Measurements from ENCODE around the gene UBE2G2.

UBE2G2 gene

DNA sequence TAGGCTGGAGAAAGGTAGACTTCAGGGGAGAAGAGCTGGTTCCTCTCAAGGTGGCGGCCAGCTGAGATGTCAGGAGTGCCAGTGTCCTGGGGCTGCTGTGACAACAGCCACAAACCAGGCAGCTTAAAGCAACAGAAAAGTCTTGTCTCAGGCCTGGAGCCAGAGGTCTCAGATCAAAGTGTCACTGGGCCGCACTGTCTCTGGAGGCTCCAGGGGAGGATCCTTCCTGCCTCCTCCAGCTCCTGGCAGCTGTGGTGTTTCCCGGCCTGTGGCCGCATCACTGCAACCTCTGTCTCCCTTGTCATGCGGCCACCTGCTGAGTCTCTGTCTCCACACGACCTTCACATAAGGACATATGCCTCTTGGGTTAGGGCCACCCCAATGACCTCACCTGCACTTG, 65.8 kb downstream of the UBE2G2 start:
- FAIRE-seq (no peak), DNase-seq (ENCODE audit: insufficient read length) (no peak)
- TF ChIP-seq POLR2AphosphoS5 (IDR thresholded peaks at IDR 0.05; ENCODE audit: low read depth, low read length) (no peak), POLR2A (IDR thresholded peaks at IDR 0.05; ENCODE audit: low read depth, low read length) (no peak), TAF1 (IDR thresholded peaks at IDR 0.05; ENCODE audit: borderline replicate concordance, low read depth, low read length) (no peak)

DNA sequence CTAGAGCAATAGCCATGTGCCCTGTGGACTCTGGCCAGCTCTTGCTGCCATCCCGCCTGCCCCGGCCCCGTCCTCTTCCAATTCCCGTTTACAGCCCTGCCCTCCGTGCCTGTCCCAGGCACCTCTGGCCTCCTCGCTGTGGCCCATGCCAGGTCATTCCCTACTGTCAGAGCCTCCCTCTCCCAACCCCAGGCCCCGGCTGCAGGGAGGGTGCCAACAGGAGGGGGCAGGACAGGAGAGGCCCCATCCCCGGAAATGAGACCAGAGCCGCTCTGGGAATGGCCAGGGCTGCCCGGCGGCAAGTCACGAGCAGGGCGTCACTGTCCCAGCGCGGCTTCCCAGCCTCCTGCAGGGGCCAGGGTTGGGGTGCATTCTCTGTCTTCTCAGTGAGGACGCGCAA, 66.8 kb downstream of the UBE2G2 start:
- TF ChIP-seq POLR2AphosphoS5 (IDR thresholded peaks at IDR 0.05; ENCODE audit: low read depth, low read length) = no peak
- TF ChIP-seq POLR2A (IDR thresholded peaks at IDR 0.05; ENCODE audit: low read depth, low read length) = no peak
- TF ChIP-seq TAF1 (IDR thresholded peaks at IDR 0.05; ENCODE audit: borderline replicate concordance, low read depth, low read length) = no peak
- no peak for FAIRE-seq

DNA sequence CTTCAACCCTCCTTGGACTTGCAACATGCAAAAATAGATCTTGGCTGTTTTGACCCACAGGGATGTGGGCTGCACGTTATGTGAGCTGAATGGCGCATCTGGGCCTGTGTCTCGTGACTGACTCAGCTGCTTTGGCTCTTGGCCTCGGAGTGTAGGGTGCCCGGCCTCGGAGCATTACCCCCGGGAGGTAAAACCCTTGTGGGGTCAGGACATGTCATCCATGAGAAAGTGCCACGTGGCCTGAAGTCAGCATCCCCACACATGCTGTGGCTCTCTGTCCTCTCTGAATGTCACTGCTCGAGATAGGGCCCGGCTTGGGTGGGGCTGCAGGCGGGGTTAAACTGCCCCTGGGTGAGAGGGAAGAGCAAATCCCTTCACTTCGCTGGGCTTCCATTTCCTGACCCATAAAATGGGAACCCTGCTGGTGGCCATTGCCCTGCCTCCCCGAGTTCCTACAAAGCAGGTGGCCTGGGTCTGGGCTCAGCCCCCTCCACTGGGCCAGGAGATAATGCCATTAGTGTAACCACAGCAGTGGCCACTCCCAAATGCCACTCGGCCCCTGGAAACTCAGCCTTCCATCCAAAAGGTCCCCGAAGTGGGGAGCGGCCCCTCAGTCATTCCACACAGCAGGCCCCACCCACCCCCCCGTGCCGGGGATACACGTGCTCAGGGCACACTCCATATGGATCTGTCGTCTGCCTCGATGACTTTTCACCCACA, 67.4 kb downstream of the UBE2G2 start:
- FAIRE-seq (no peak), DNase-seq (ENCODE audit: insufficient read length) (no peak)
- no peak for TF ChIP-seq TAF1 (IDR thresholded peaks at IDR 0.05; ENCODE audit: borderline replicate concordance, low read depth, low read length)
- no peak for TF ChIP-seq POLR2AphosphoS5 (IDR thresholded peaks at IDR 0.05; ENCODE audit: low read depth, low read length)
- TF ChIP-seq POLR2A (IDR thresholded peaks at IDR 0.05; ENCODE audit: low read depth, low read length) = no peak

More for the DNA sequence above, 66.8 kb downstream of the UBE2G2 start:
- no peak for DNase-seq (ENCODE audit: insufficient read length)

DNA sequence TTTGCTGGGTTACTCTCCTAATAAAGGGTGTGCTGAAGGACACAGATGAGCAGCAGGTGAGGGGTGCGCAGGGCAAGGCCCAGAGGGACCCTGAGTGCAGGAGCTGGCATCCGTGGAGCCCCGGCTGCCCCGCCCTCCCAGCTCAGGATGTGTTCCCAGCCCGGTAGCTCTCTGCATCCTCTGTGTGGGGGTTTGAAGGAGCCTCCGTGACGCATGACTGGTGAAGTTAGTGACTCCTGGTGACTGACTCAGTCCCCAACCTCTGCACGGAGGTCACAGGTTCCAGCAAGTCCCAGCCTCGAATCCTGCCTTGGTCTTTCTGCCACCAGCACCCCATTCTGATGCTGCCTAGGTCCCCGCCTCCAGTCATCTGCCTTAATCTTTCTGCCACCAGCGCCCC, 68.7 kb downstream of the UBE2G2 start:
- FAIRE-seq (no peak), DNase-seq (ENCODE audit: insufficient read length) (no peak)
- TF ChIP-seq POLR2AphosphoS5 (IDR thresholded peaks at IDR 0.05; ENCODE audit: low read depth, low read length) (no peak), POLR2A (IDR thresholded peaks at IDR 0.05; ENCODE audit: low read depth, low read length) (no peak), TAF1 (IDR thresholded peaks at IDR 0.05; ENCODE audit: borderline replicate concordance, low read depth, low read length) (no peak)

DNA sequence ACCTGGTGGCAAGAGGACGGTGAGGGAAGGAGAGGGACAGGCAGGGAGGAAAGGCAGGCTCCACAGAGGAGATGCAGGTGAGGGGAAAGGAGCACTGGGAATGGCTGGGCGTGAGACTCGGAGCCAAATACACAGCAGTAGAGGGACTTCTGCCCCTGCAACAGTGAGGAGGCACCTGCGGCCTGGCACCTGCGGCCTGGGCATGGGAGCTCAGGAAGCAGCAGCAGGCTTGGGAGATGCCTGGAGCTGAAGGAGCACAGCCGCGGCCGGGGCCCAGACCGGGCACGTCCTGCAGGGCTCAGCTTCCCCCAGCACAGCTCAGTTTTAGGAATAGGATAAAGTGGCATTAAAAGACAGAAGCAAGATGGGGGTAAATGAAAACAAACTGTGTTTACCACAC, 69.4 kb downstream of the UBE2G2 start:
- TF ChIP-seq POLR2A (IDR thresholded peaks at IDR 0.05; ENCODE audit: low read depth, low read length) (no peak), TAF1 (IDR thresholded peaks at IDR 0.05; ENCODE audit: borderline replicate concordance, low read depth, low read length) (no peak), POLR2AphosphoS5 (IDR thresholded peaks at IDR 0.05; ENCODE audit: low read depth, low read length) (no peak)
- no peak for FAIRE-seq
- no peak for DNase-seq (ENCODE audit: insufficient read length)

DNA sequence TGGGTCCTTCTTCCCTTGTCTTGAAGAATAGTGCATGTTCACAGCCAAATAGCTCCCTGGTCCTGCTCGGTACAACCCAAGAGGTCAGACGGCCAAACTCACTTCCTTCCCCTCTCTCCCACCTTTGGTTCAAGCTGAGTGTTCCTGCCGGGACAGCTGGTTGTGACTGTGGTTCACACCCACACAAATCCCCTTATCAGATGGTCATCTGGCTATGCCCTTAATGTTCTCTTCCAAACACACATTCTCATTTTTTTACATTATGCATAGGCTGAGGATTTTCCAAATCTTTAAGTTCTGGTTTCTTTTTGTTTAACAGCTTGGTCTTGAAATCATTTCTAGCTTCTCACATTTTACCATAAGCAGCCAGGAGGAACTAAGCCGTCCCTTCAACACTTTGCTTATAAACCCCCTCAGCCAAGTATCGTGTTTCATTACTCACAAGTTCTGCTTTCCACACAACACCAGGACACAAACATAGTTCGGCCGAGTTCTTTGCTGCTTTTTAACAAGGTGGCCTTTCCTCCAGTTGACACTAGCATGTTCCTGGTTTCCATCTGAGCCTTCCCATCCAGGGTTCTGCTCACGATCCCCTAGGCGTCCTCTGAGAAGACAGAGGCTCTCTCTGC, 70.6 kb downstream of the UBE2G2 start:
- TF ChIP-seq POLR2A (IDR thresholded peaks at IDR 0.05; ENCODE audit: low read depth, low read length) = no peak
- no peak for TF ChIP-seq TAF1 (IDR thresholded peaks at IDR 0.05; ENCODE audit: borderline replicate concordance, low read depth, low read length)
- no peak for TF ChIP-seq POLR2AphosphoS5 (IDR thresholded peaks at IDR 0.05; ENCODE audit: low read depth, low read length)
- no peak for FAIRE-seq
- no peak for DNase-seq (ENCODE audit: insufficient read length)

DNA sequence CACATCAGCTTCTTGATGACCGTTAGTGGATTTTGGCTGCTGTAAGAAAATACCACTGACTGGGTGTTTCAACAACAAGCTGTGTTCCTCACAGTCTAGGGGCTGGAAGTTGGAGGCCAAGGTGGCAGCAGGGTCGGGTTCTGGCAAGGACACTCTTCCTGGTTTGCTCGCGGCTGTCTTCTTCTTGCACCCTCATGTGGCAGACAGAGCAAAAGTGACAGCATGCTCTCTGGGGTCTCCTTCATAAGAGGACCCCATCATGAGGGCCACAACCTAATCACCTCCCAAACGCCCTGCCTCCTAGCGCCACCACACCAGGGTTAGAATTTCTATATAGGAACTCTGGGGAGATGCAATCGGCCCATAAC, 71.6 kb downstream of the UBE2G2 start:
- DNase-seq (ENCODE audit: insufficient read length) (no peak), FAIRE-seq (no peak)
- TF ChIP-seq POLR2A (IDR thresholded peaks at IDR 0.05; ENCODE audit: low read depth, low read length) (no peak), TAF1 (IDR thresholded peaks at IDR 0.05; ENCODE audit: borderline replicate concordance, low read depth, low read length) (no peak), POLR2AphosphoS5 (IDR thresholded peaks at IDR 0.05; ENCODE audit: low read depth, low read length) (no peak)

DNA sequence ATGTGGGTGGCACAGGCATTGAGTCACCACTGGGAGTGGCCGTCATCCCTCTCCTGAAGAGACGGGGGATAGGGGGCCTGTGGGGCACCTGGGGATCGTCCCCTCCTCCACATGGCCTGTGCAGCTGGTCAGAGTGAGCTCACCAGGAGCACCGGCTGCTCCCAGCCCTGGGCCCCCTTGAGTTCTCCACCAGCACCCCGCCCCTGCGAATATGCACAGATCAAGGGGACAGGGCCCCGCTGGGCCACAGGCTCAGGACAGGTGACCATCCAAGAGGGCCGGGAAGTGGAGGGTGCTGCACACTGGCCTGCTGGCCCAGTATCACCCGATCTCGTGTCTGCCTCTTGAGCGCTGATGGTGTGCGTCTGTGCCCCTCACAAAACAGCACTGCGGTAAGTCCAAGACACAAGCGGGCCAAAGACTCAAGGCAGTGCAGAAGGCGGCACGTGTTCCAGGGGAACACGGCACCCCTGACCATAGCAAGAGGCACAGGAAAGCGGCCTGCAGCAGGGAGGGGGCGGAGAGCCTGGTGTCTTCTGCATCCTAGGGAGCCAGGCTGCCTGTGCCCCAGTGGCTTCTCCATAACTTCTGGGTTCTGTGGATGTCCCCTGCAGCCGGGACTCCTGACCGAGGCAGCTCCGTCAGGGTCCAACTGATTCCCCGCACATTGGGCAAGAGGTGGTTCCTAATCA, 72.1 kb downstream of the UBE2G2 start:
- no peak for TF ChIP-seq POLR2AphosphoS5 (IDR thresholded peaks at IDR 0.05; ENCODE audit: low read depth, low read length)
- FAIRE-seq = no peak

DNA sequence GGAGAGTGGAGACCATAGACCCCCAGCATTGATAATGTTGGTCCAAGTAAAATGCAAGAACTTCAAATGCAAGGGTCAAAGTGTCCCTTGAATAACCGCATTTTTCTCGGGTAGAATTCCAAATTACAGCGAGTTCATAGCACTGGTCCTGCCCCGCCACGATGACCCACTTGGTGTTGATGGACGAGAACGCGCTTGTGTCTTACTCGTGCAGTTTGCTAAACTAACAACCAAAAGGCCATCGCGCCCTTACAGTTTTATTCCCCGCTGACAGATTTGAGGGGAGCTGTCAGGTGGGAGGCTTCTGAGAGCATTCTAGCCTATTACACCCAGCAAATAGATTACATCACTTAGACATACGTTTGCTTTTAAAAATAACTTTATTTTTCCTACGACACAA, 72.9 kb downstream of the UBE2G2 start:
- TF ChIP-seq POLR2A (IDR thresholded peaks at IDR 0.05; ENCODE audit: low read depth, low read length) (no peak), POLR2AphosphoS5 (IDR thresholded peaks at IDR 0.05; ENCODE audit: low read depth, low read length) (no peak), TAF1 (IDR thresholded peaks at IDR 0.05; ENCODE audit: borderline replicate concordance, low read depth, low read length) (no peak)
- no peak for DNase-seq (ENCODE audit: insufficient read length)
- FAIRE-seq = no peak

More for the DNA sequence above, 72.1 kb downstream of the UBE2G2 start:
- DNase-seq (ENCODE audit: insufficient read length) = no peak

DNA sequence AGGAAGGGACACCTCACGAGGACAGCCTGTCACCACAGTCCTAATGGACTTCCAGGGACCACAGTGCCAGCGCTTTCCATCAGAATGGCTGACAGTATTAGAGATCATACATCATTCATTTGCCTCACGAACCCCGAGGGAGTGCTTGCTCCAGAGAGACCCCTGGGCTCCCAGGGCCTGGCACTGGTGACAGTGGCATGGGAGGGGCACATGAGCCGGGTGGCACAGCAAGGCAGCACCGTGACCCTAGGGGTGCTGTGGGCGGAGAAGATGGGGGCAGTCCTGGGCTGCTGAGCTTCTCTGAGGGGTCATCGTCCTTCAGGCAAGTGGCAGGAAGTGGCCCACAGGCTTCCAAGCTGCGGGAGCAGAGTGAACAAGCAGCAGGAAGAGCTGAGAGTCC, 73.9 kb downstream of the UBE2G2 start:
- TF ChIP-seq POLR2A (IDR thresholded peaks at IDR 0.05; ENCODE audit: low read depth, low read length) (no peak), TAF1 (IDR thresholded peaks at IDR 0.05; ENCODE audit: borderline replicate concordance, low read depth, low read length) (no peak), POLR2AphosphoS5 (IDR thresholded peaks at IDR 0.05; ENCODE audit: low read depth, low read length) (no peak)
- DNase-seq (ENCODE audit: insufficient read length) (no peak), FAIRE-seq (no peak)

DNA sequence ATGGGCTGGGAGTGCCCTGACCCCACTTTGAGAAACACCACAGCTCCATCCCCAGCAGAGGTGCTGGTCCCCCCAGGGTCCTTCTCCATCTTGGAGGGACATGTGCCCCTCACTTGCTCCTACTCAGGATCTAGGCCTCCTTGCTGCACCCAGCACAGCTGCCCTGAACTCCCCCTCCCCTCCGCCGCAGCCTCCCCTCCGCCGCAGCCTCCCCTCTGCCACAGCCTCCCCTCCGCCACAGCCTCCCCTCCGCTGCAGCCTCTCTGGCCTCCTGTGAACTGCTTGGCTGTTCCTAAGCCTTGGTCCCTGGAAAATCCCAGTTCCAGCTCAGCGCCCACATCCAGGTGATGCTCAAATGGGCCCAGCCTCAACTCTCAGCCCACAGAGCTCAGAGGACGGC, 74.3 kb downstream of the UBE2G2 start:
- FAIRE-seq = no peak

DNA sequence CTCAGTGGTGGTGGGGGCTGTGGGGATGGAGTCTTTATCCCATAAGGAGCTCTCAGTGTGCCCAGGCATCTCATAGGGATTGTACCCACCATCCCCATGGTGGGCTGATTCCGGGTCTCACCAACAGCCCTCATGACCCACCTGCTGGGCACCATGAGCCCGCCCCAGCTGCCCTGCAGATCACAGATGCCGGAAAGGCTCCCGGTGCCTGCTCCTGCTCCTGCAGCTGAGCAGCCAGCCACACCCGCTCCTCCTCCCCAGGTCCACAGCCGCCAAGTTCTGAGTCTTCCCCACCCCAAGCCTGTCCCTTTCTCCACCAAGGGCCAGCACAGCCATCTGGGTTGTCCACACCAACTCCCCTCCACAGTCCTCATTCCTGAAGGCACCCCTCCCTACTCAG, 74.8 kb downstream of the UBE2G2 start:
- FAIRE-seq (no peak), DNase-seq (ENCODE audit: insufficient read length) (no peak)
- no peak for TF ChIP-seq POLR2AphosphoS5 (IDR thresholded peaks at IDR 0.05; ENCODE audit: low read depth, low read length)
- TF ChIP-seq TAF1 (IDR thresholded peaks at IDR 0.05; ENCODE audit: borderline replicate concordance, low read depth, low read length) = no peak
- no peak for TF ChIP-seq POLR2A (IDR thresholded peaks at IDR 0.05; ENCODE audit: low read depth, low read length)

More for the DNA sequence above, 74.3 kb downstream of the UBE2G2 start:
- TF ChIP-seq POLR2AphosphoS5 (IDR thresholded peaks at IDR 0.05; ENCODE audit: low read depth, low read length) (no peak), POLR2A (IDR thresholded peaks at IDR 0.05; ENCODE audit: low read depth, low read length) (no peak), TAF1 (IDR thresholded peaks at IDR 0.05; ENCODE audit: borderline replicate concordance, low read depth, low read length) (no peak)
- no peak for DNase-seq (ENCODE audit: insufficient read length)

Data from GM12892 (cell line).